GM12878 (cell line): Measurements from ENCODE around the gene PON3. TPM values are rescaled to one million over a fixed set of nuclear protein-coding genes. Genes with fewer than 3 reads are reported as not detected.

Experiments
- BMI1 ChIP-seq: fragments of 450-650 bp; IDR thresholded peaks from 2 replicates; pipeline ENCODE4 v1.6.1; 2016; ENCODE audit warnings: mild to moderate bottlenecking, moderate library complexity, borderline replicate concordance
- CBFB ChIP-seq: IDR thresholded peaks from 2 replicates; pipeline ENCODE4 v1.6.1; 2016; ENCODE audit warnings: antibody characterized with exemption, low read depth
- ESRRA ChIP-seq: IDR thresholded peaks from 2 replicates; pipeline ENCODE4 v1.6.1; 2012; ENCODE audit warnings: mild to moderate bottlenecking, low read length, improper control_type of control experiment
- HCFC1 ChIP-seq: fragments of 150-350 bp; IDR thresholded peaks from 2 replicates; pipeline ENCODE4 v1.6.1; 2014; ENCODE audit warnings: low read length
- IKZF2 ChIP-seq, 2 experiments: fragments of 450-650 bp; IDR thresholded peaks; 2 replicates each; pipeline ENCODE4 v1.6.1; 2017; ENCODE audit warnings: mild to moderate bottlenecking in 2 of 2, moderate library complexity in 2 of 2
- MAX ChIP-seq: IDR thresholded peaks from 2 replicates; pipeline ENCODE4 v1.6.1; 2012; ENCODE audit warnings: low read depth, low read length, improper control_type of control experiment
- MTA2 ChIP-seq: fragments of 450-650 bp; IDR thresholded peaks from 2 replicates; pipeline ENCODE4 v1.6.1; 2016; ENCODE audit warnings: low read depth, mild to moderate bottlenecking, moderate library complexity
- MXI1 ChIP-seq: fragments of 150-350 bp; IDR thresholded peaks from 2 replicates; pipeline ENCODE4 v1.6.1; 2011; ENCODE audit warnings: low read depth, mild to moderate bottlenecking, inconsistent platforms, low read length, improper control_type of control experiment
- RCOR1 ChIP-seq: conservative IDR thresholded peaks from 2 replicates; pipeline ENCODE4 v1.6.1; 2012; ENCODE audit warnings: low read depth, low read length, improper control_type of control experiment
- RELA ChIP-seq: fragments of 450-650 bp; IDR thresholded peaks from 2 replicates; pipeline ENCODE4 v1.8.0; 2014; ENCODE audit warnings: borderline replicate concordance; ENCODE audit not compliant: partially characterized antibody
- RELB ChIP-seq: fragments of 450-650 bp; IDR thresholded peaks from 2 replicates; pipeline ENCODE4 v1.6.1; 2017; ENCODE audit warnings: low read depth, mild to moderate bottlenecking, moderate library complexity
- RFX5 ChIP-seq: IDR thresholded peaks from 2 replicates; pipeline ENCODE4 v1.6.1; 2011; ENCODE audit warnings: low read depth, low read length, improper control_type of control experiment
- SMAD5 ChIP-seq: IDR thresholded peaks from 2 replicates; pipeline ENCODE4 v1.6.1; 2016; ENCODE audit warnings: antibody characterized with exemption, low read depth
- SMC3 ChIP-seq: IDR thresholded peaks from 2 replicates; pipeline ENCODE4 v1.6.1; 2011; ENCODE audit warnings: low read length, improper control_type of control experiment, borderline replicate concordance
- SPI1 ChIP-seq: IDR thresholded peaks from 2 replicates; pipeline ENCODE4 v1.6.1; 2011; ENCODE audit warnings: low read depth, mild to moderate bottlenecking, low read length, moderate library complexity, borderline replicate concordance; ENCODE audit not compliant: insufficient read depth
- SUZ12 ChIP-seq: fragments of 200-600 bp; sonication (generic); IDR thresholded peaks from one replicate; pipeline ENCODE4 v1.6.1; 2018; ENCODE audit warnings: antibody characterized with exemption, mild to moderate bottlenecking; ENCODE audit not compliant: unreplicated experiment
- TARDBP ChIP-seq: IDR thresholded peaks from 2 replicates; pipeline ENCODE4 v1.6.1; 2016; ENCODE audit warnings: borderline replicate concordance
- ZNF24 ChIP-seq: fragments of 450-650 bp; IDR thresholded peaks from 2 replicates; pipeline ENCODE4 v1.6.1; 2017; ENCODE audit warnings: antibody characterized with exemption, mild to moderate bottlenecking
- polyA plus RNA-seq, 11 experiments: library from polyadenylated mRNA; depleted of rRNA in 4 of 11; unstranded in 6 of 11; stranded (reverse) in 5 of 11; fragments of >200 nt; fragmentation: Nextera tagmentation in 4 of 11; fragmentation: Illumina TruSeq in 1 of 11; extraction: Ambion mirVana in 4 of 11; extraction: Trizol in 1 of 11; gene quantifications; 1 replicate in 1 of 11; 2 replicates in 10 of 11; pipeline versions ENCODE4 v1.2.1 to v1.2.3, GENCODE V29; 2011 to 2016; ENCODE audit warnings: inconsistent platforms in 2 of 11, missing spikeins in 2 of 11, low read depth in 1 of 11
- total RNA-seq, 4 experiments: library from RNA; depleted of rRNA in 3 of 4; stranded (reverse); fragments of >200 nt in 3 of 4; fragmentation: Illumina TruSeq in 1 of 4; extraction: Trizol in 1 of 4; gene quantifications; 2 replicates each; pipeline versions ENCODE4 v1.2.1 to v1.2.3, GENCODE V29; 2013 to 2021
- TF ChIP-seq, protein P1 (sequence below): fragments of 450-650 bp; IDR thresholded peaks from 2 replicates; pipeline ENCODE4 v1.6.1; 2018; ENCODE audit warnings: mild to moderate bottlenecking, low read depth, moderate library complexity; ENCODE audit not compliant: partially characterized antibody
- TF ChIP-seq, protein P2 (sequence below): fragments of 450-650 bp; IDR thresholded peaks from 2 replicates; pipeline ENCODE4 v1.6.1; 2016; ENCODE audit warnings: mild to moderate bottlenecking, moderate library complexity, borderline replicate concordance
- TF ChIP-seq, protein P3 (sequence below): fragments of 450-650 bp; IDR thresholded peaks from 2 replicates; pipeline ENCODE4 v1.6.1; 2017; ENCODE audit warnings: mild to moderate bottlenecking

Gene PON3
- total and polyA plus RNA-seq, 10 of the 15 experiments (the other 5 are each of a cell fraction or from before 2014, with no cell fraction given) = 0.45 to 2.0 (median 0.91) TPM

- peak; percentile 19; the same call in 1 of the 2 replicates for TF ChIP-seq RELB
- TF ChIP-seq HCFC1 = no peak
- TF ChIP-seq MTA2 = peak; percentile 81
- TF ChIP-seq TARDBP = no peak
- no peak for TF ChIP-seq RELA
- no peak for TF ChIP-seq SMAD5
- no peak for TF ChIP-seq SMC3
- TF ChIP-seq ESRRA = no peak
- no peak for TF ChIP-seq CBFB
- no peak for TF ChIP-seq MXI1
- TF ChIP-seq RCOR1 = no peak
- TF ChIP-seq ZNF24 = peak; percentile 68
- TF ChIP-seq SUZ12 = no peak
- no peak for TF ChIP-seq BMI1
- TF ChIP-seq SPI1 = peak; percentile 70; the same call in 1 of the 2 replicates
- TF ChIP-seq, protein P1, sequence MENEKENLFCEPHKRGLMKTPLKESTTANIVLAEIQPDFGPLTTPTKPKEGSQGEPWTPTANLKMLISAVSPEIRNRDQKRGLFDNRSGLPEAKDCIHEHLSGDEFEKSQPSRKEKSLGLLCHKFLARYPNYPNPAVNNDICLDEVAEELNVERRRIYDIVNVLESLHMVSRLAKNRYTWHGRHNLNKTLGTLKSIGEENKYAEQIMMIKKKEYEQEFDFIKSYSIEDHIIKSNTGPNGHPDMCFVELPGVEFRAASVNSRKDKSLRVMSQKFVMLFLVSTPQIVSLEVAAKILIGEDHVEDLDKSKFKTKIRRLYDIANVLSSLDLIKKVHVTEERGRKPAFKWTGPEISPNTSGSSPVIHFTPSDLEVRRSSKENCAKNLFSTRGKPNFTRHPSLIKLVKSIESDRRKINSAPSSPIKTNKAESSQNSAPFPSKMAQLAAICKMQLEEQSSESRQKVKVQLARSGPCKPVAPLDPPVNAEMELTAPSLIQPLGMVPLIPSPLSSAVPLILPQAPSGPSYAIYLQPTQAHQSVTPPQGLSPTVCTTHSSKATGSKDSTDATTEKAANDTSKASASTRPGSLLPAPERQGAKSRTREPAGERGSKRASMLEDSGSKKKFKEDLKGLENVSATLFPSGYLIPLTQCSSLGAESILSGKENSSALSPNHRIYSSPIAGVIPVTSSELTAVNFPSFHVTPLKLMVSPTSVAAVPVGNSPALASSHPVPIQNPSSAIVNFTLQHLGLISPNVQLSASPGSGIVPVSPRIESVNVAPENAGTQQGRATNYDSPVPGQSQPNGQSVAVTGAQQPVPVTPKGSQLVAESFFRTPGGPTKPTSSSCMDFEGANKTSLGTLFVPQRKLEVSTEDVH = no peak
- TF ChIP-seq RFX5 = no peak
- TF ChIP-seq MAX = no peak
- TF ChIP-seq, protein P2, sequence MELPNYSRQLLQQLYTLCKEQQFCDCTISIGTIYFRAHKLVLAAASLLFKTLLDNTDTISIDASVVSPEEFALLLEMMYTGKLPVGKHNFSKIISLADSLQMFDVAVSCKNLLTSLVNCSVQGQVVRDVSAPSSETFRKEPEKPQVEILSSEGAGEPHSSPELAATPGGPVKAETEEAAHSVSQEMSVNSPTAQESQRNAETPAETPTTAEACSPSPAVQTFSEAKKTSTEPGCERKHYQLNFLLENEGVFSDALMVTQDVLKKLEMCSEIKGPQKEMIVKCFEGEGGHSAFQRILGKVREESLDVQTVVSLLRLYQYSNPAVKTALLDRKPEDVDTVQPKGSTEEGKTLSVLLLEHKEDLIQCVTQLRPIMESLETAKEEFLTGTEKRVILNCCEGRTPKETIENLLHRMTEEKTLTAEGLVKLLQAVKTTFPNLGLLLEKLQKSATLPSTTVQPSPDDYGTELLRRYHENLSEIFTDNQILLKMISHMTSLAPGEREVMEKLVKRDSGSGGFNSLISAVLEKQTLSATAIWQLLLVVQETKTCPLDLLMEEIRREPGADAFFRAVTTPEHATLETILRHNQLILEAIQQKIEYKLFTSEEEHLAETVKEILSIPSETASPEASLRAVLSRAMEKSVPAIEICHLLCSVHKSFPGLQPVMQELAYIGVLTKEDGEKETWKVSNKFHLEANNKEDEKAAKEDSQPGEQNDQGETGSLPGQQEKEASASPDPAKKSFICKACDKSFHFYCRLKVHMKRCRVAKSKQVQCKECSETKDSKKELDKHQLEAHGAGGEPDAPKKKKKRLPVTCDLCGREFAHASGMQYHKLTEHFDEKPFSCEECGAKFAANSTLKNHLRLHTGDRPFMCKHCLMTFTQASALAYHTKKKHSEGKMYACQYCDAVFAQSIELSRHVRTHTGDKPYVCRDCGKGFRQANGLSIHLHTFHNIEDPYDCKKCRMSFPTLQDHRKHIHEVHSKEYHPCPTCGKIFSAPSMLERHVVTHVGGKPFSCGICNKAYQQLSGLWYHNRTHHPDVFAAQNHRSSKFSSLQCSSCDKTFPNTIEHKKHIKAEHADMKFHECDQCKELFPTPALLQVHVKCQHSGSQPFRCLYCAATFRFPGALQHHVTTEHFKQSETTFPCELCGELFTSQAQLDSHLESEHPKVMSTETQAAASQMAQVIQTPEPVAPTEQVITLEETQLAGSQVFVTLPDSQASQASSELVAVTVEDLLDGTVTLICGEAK = no peak
- peak; percentile 73 to 74; a peak in 2 of 4 replicates for TF ChIP-seq IKZF2 (IDR thresholded peaks at IDR 0.05)
- TF ChIP-seq, protein P3, sequence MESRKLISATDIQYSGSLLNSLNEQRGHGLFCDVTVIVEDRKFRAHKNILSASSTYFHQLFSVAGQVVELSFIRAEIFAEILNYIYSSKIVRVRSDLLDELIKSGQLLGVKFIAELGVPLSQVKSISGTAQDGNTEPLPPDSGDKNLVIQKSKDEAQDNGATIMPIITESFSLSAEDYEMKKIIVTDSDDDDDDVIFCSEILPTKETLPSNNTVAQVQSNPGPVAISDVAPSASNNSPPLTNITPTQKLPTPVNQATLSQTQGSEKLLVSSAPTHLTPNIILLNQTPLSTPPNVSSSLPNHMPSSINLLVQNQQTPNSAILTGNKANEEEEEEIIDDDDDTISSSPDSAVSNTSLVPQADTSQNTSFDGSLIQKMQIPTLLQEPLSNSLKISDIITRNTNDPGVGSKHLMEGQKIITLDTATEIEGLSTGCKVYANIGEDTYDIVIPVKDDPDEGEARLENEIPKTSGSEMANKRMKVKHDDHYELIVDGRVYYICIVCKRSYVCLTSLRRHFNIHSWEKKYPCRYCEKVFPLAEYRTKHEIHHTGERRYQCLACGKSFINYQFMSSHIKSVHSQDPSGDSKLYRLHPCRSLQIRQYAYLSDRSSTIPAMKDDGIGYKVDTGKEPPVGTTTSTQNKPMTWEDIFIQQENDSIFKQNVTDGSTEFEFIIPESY = no peak
Measured at GRCh38 chr7:95316588-95316987, 79.6 kb downstream of the PON3 start (continued).
